ENCODE results near the gene NUBP2.

The NUBP2 gene

GRCh38 chr16:1772362-1772907, 10.3 kb upstream of the NUBP2 start, which contains the start of gene EME2:
Gene EME2 (plus strand): TSS chr16:1772810. CDS start chr16:1773228, 418 bp downstream.
- peak; percentile 38 for DNase-seq (ENCODE audit: low read depth)

DNA sequence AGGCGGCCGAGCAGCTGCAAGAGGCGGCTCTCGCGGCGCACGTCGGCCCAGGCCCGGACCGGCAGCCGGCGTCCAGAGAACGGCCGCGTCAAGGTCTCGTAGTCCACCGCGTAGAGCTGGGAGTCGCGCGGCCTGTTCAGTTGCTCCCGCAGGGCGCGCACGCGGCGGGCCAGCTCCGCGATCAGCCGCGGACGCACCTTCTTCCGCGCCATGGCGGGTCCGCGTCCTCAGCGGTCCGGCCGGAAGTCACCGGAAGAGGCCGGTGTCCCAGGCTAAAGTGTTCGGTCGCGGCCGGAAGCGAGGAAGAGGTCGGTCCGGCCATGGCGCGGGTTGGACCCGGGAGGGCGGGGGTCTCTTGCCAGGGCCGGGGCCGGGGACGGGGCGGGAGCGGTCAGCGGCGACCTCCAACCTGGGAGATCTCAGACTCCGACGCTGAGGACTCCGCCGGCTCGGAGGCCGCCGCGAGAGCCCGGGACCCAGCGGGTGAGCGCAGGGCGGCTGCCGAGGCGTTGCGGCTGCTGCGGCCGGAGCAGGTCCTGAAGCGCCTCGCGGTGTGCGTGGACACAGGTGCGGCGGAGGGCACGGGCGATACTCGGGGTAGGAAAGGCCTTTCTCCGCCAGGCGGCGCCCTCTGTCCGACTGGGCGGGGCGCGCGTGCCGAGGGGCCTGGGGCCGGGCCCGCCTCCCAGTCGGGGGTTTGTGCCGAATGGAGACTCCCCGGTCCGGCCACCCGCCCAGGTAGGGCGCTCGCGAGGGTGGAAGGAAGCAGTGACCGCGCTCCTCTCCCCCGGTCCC, 9.7 kb upstream of the NUBP2 start, which contains the start of gene MRPS34:
Gene MRPS34 (minus strand): TSS at position 227 of the 795 bp plus-strand sequence. CDS start 15 bp downstream, at position 212.
- DNase-seq (ENCODE audit: low read depth) = peak; percentile 78

- peak; percentile 44 for DNase-seq (ENCODE audit: low read depth)
Observed at GRCh38 chr16:1773703-1774447, 8.9 kb upstream of the NUBP2 start.

- DNase-seq (ENCODE audit: low read depth) = no peak
Observed at GRCh38 chr16:1774448-1774780, 8.3 kb upstream of the NUBP2 start.

DNA sequence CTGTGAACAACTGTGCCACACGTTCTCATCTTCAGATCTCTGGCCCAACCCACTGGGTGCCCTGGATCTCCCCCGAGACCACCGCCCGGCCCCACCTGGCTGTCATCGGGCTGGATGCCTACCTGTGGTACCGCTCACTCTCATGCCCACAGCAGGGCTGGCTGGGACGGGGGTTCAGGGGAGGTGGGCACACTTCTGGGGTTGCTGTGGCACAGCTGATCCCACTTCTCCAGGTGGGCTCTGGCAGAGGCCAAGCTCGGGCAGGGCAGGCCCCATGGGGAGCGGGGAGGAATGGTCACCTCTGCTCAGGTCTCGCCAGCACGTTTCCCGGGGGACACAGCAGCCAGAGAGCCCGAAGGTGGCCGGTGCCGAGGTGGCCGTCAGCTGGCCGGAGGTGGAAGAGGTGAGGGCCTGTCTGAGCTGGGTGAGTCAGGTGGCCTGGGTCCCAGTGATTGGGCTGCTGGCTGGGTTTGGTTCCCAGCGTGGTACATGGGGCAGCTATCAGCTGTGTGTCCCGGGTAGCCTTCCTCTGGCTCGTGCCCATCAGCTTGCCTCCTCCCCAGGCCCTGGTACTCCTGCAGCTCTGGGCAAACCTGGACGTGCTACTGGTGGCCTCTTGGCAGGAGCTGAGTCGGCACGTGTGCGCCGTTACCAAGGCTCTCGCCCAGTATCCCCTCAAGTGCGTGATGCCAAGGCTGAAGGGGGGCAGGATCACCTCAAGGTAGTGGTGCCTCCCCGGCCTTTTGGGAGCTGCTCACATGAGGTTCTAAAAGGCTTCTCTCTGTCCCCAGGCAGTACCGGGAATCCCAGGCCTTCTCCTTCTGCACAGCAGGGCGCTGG, 7.5 kb upstream of the NUBP2 start:
- DNase-seq (ENCODE audit: low read depth) = no peak

DNA sequence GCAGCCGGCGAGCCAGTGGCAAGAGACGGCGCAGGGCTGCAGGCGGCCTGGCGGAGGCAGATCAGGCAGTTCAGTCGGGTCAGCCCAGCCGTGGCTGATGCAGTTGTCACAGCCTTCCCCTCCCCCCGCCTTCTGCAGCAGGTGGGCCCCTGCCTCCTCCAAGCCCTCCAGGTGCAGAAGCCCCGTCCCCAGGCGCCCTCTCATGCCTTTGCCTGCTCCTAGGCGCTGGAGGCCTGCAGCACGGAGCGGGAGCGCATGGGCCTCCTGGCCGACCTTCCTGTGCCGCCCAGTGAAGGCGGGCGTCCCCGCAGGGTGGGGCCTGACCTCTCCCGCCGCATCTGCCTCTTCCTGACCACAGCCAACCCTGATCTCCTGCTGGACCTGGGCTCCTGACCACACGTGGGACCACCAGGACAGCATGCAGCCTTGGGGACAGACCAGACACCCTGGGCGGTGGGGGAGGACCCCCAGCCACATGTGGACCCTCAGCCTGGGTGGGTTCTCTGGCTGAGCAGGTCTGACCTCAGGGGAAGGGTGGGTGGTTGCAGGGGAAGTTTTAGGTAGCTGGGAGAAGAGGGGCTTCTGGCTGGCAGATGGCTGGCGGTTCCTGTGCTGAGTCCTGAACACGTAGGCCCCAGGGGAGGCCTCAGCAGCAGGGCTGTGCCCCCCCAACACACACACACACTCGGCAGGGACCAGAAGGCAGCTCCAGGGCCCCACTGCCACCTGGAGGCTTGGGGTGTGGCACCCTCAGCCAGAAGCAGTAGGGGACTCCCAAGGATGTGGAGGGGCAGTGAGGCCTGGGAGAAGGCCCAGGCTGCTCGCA, 6.7 kb upstream of the NUBP2 start:
- no peak for DNase-seq (ENCODE audit: low read depth)

GRCh38 chr16:1776672-1776955, 6.1 kb upstream of the NUBP2 start:
- DNase-seq (ENCODE audit: low read depth) = no peak

DNA sequence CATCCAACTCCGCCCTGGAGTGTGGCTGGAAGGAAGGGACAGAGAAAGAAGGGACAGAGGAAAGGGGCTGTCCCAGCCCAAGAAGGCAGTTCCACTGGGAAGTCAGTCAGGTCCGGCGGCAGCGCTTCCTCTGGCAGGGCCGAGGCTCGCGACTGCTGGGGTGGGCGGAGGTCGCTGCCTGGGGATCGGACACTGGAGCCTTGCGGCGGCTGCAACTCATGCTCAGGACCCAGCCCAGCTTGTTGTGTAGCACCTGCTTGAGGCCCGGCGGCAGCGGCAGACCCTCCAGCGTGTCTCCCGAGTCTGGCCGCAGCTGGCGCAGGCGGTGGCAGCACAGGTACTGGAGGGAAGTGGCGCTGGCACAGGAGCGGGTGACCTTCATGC, 5.8 kb upstream of the NUBP2 start:
- no peak for DNase-seq (ENCODE audit: low read depth)

DNA sequence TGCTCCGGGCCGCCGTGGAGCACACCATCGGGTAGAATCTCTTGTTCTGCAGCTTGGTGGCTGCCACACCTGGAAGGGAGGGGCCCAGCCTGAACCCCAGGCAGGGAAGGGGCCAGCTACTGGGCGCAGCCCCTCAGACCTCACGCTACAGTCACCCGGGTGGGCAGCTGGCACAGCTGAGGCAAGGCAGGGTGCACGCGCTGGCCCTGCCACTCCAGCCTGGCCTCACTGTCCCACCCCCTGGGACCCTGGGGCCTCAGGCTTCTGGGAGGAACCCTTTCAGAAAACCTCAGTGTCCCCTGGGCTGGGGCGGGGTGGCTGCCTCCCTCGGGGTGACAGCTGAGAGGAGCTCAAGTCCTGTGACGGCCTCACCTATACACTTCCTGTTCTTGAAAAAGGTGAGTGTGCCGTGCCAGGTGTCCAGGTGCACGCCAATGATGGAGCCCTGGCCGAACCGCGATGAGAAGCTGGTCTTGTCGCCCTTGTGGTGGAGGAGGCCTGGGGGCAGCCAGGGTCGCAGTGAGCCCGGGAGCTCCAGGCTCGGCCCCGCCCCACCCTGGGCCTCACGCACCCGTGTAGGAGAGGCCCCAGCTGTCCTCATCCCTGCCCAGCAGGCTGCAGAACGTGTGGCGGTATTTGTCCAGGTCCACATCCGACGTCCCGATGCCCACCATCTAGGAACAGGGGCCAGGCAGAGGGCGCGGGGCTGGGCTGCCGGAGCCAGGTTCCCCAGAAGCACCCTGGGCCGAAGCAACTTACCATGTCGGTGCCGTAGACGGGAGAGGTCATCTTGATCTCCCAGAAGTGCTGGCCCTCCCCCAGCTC, 5.2 kb upstream of the NUBP2 start:
- DNase-seq (ENCODE audit: low read depth) = no peak

DNA sequence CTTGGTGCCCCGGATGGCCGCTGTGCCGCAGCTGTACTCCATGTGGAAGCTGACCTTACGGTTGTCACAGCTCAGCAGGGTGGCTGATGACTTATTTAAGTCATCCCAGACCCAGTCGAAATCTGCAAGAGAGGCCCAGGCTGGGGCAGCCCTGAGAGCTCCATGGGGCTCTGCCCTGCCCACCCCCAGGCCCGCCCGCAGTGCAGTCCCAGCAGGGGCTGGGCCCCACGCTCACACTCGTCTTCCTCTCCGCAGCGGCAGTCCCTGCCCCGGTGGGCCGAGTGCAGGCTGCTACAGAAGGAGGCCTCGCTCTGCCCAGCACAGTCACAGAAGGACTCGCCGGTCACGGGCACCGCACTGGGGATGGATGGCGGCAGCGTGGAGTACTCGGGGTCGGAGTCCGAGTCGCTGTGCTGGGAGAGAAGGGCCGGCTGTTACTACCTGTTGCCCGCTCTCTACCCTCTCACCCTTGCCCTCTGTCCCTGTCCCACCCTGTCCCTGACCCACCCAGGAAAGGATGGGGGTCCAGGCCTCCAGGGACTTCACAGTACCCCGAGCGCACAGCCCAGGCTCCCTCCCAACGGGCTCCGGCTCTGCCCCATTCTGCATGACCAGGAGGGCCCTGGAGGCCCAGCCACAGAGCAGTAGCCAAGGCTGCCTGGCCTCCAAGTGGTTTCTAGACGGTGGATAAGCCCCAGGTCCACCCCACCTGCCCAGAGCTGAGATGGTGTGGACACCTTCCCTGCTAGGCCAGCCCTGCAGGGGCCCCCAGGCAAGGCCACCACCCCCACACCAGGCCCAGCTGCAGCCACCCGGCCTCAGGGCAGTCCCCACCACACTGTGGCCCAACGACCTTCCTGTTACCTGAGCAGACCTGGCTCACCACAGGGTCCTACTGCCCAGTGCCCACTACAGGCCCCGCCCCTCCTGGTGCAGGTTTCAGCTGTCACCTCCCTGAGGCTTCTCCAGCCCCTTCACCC, 4.3 kb upstream of the NUBP2 start:
- peak; percentile 7 for DNase-seq (ENCODE audit: low read depth)

- DNase-seq (ENCODE audit: low read depth) = no peak
Observed at GRCh38 chr16:1779234-1779701, 3.5 kb upstream of the NUBP2 start.

DNA sequence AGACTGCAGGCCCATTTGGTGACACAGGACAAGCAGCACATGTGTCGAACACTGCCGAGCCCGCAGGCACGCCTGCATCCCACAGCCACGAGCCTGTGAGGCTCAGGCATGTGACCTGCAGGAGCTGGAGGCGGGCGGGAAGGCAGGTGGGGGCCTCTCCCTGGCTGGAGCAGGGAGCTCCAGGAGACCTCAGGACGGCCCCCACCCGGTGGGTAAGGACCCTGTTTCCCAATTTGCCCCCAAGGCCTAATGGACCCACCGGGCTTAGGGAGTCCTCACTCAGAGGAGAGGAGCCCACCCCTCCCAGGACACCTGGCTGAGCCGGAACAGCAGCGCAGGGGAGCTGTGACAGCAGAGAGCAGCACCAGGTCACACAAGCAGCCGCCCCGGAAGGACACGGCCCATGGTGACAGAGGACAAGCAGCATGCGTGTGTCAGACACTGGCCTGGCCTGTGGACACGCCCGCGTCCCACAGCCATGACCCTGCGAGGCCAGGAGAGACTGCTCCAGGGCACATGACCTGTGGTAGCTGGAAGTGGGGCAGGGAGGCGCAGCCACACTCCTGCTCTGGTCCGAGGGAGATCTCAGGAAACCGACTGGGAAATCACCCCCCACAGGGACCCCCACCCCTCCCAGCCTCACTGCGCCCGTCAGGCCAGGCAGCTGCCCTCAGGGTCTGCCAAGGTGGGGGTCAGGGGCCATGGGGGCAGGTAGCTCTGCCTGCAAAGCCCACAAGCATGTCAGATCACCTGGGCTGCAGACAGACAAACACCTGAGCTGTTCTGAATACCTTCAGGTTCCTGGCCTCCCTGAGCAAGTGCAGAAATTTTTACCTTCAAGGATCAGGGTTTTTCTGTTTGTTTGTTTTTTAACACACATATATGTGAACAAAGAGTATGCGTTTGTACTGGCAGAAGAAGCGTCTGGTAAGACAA, 2.8 kb upstream of the NUBP2 start:
- DNase-seq (ENCODE audit: low read depth) = no peak

DNA sequence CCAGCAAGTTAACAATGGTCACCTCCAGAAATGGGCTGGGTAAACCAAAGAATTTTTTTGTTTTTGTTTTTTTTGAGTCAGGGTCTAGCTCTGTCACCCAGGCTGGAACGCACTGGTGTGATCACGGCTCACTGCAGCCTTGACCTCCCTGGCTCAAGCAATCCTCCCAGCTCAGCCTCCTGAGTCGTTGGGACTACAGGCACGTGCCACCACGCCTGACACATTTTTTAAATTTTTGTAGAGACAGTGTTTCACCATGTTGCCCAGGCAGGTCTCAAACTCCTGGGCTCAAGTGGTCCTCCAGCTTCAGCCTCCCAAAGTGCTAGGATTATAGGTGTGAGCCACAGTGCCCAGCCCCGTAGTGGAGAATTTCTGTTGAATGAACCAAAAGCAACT, 2.1 kb upstream of the NUBP2 start:
- no peak for DNase-seq (ENCODE audit: low read depth)

DNA sequence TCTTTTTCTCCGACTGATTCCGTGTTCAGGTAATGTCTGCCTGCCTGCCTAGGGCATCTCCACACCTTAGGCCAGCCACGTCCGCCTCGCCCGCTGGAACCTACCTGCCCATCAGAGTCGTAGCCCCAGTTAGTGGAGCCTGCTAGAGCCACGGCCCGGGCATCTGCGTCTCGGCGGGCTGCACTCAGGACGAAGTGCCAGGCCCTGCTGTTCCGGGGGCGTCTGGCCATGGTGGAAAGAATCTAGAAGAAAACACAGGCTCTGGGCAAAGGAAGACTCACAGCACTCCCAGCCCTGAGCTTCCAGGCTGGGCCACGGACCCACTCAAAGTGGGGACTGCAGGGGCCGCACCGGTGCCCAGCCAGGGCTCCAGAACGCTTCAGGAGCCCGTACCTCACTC, 1.5 kb upstream of the NUBP2 start:
- DNase-seq (ENCODE audit: low read depth) = no peak

DNA sequence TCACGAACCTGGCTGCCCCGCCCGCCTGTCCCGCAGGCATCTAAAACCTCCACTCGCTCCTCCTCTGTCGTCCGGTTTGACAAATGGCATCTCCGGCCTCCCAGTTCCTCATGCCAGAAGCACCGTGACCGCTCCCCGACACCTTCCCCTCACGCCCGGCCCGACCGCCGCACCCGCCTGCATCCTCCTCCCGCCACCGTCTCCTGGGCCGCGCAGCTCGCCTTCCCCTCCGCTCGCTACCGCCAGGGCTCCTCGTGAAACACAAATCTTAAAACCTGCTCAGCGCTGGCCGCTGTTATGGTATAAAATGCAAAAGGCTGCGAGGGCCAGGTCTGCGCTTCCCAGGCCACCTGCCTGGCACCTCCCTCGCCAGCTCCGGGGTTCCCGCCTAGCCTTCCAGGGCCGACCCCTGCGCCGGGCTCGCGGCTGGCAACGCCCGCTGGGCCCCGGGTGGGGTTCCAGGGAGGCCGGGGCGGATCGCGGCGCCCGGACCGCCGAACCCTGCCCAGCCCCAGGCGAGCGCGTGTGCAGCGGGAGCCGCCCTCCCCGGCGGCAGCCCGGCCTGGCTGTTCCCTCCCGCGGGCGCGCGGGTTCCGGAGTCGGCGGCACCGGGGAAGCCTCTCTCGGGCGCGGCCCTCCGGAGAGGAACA, 877 bp upstream of the NUBP2 start:
- DNase-seq (ENCODE audit: low read depth) = peak; percentile 42

- no peak for DNase-seq (ENCODE audit: low read depth)
Observed at GRCh38 chr16:1784977-1785845, 2.5 kb downstream of the NUBP2 start.

GRCh38 chr16:1785846-1786170, 3.0 kb downstream of the NUBP2 start:
- DNase-seq (ENCODE audit: low read depth) = no peak
